Measurements from ENCODE around the gene ARHGEF4. TPM values are rescaled to one million over a fixed set of nuclear protein-coding genes. Genes with fewer than 3 reads are reported as not detected.
A peak's percentile ranks its signal among the peaks of the same experiment; 100 is the strongest.

The ARHGEF4 gene
- total and polyA plus RNA-seq, 2 experiments from 2014 or later: 26.0 to 82.2 TPM

DNA sequence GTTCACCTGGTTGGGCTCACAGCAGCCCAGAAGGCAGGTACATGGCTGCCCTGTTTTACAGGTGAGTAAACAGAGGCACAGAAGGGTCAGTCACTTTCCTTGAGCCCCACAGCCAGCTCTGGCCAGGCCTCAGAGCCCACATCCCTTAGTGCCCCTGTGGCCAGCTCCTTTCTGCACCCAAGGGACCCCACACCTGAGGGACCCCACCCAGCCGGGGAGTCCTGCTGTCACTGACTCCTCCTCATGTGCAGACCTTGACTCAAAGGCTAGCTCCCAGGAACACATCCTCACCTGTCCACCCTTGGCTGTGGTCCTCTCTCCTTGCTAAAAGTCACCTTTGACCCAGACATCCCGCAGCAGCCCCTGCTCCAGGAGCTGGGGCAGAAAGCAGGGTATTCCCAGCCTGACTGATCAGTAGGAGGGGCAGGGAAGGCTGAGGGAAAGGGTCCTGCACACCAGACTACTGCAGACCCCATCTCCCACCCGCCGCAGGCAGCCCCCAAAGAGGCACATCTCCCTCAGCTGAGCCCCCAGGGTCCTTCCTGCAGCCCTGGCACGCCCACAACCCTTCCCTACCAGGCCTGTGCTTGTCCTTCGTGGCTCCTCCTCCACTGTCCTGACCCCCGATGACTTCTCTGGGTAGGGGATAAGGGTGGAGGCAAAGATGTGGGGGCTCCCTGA, 9.8 kb upstream of the ARHGEF4 start:
- DNase-seq (ENCODE audit: low read depth in 1 of 2, low spot score in 1 of 2): no peak
- no peaks in the 10 kb centered on the region for H3K4me1 ChIP-seq (ENCODE audit: low read depth)
- H3K4me3 ChIP-seq: no peak overlapping the region
- no peaks in the 10 kb centered on the region for H3K36me3 ChIP-seq
- TF ChIP-seq, protein P1, sequence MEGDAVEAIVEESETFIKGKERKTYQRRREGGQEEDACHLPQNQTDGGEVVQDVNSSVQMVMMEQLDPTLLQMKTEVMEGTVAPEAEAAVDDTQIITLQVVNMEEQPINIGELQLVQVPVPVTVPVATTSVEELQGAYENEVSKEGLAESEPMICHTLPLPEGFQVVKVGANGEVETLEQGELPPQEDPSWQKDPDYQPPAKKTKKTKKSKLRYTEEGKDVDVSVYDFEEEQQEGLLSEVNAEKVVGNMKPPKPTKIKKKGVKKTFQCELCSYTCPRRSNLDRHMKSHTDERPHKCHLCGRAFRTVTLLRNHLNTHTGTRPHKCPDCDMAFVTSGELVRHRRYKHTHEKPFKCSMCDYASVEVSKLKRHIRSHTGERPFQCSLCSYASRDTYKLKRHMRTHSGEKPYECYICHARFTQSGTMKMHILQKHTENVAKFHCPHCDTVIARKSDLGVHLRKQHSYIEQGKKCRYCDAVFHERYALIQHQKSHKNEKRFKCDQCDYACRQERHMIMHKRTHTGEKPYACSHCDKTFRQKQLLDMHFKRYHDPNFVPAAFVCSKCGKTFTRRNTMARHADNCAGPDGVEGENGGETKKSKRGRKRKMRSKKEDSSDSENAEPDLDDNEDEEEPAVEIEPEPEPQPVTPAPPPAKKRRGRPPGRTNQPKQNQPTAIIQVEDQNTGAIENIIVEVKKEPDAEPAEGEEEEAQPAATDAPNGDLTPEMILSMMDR (IDR thresholded peaks at IDR 0.05; ENCODE audit: low read depth, low read length): no peak
- no peak overlapping the region for H3K27ac ChIP-seq
- H3K9me3 ChIP-seq (ENCODE audit: low read depth): no peaks in the 10 kb centered on the region
- no peaks in the 10 kb centered on the region for H3K27me3 ChIP-seq

DNA sequence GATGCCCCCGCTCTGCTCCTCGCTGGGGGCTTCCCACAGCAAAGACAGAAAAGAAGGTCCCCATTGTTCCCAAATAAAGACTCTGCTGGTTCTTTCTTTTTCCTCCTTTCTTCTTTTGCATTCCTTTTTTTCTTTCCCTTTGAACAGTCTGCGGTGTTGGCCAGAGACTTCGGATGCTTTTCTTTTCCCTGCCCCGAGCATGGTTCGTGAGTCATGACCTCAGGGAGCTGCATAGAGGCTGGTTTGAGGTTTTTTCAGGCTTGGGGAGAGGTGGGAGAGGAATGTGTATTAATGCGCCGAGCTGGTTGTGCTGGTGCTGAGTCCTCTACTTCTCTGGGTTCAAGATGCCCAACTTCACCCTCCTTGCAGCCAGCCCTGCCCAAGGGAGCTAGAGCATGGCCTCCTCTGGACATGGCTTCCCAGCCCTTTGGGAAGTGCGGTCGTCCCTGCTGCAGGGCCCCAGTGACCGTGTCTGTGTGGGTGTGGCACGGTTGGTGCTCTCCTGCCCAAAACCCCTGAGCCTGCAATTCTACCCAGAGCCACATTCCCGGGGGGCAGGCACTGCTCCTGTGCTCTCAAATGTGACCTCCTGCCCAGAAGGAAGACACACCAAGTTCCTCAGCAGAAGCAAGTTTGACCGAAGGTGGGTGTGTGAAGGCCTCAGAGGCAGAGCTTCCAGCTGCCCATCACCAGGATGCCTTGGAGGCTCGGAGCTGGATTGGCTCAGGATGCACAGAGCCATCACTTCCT, 9.0 kb upstream of the ARHGEF4 start:
- H3K27ac ChIP-seq: no peak overlapping the region
- TF ChIP-seq, protein P1 (IDR thresholded peaks at IDR 0.05; ENCODE audit: low read depth, low read length): no peak
- DNase-seq (ENCODE audit: low read depth in 1 of 2, low spot score in 1 of 2): peak in 1 of 2 donors; percentile 78
- H3K4me3 ChIP-seq: no peak overlapping the region
- H3K4me1 ChIP-seq (ENCODE audit: low read depth): no peaks in the 10 kb centered on the region
- H3K27me3 ChIP-seq: no peaks in the 10 kb centered on the region
- H3K36me3 ChIP-seq: no peaks in the 10 kb centered on the region
- no peaks in the 10 kb centered on the region for H3K9me3 ChIP-seq (ENCODE audit: low read depth)

DNA sequence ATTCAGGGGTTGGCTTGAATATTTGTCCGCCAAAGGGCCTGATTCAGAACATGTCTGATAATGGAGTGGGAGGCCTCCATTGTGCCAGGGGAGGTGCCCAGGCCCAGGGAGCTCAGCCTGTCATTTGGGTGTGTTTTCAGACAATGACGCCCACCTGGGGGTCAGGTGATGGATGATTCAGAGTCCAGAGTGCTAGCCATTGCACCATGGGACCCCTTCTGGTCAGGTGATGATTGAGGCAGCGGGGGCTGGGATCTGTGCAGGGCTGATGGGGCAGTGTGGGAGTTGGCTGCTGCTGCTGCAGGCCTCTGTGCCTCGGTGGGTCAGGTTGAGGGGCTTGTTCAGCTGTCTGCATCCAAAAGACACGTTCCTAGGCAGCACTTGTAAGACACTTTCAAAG, 8.3 kb upstream of the ARHGEF4 start:
- H3K27me3 ChIP-seq: no peaks in the 10 kb centered on the region
- no peaks in the 10 kb centered on the region for H3K36me3 ChIP-seq
- H3K9me3 ChIP-seq (ENCODE audit: low read depth): no peaks in the 10 kb centered on the region
- no peak for DNase-seq (ENCODE audit: low read depth in 1 of 2, low spot score in 1 of 2)
- H3K4me1 ChIP-seq (ENCODE audit: low read depth): no peaks in the 10 kb centered on the region
- H3K27ac ChIP-seq: no peak overlapping the region
- H3K4me3 ChIP-seq: no peak overlapping the region
- TF ChIP-seq, protein P1 (IDR thresholded peaks at IDR 0.05; ENCODE audit: low read depth, low read length): no peak

DNA sequence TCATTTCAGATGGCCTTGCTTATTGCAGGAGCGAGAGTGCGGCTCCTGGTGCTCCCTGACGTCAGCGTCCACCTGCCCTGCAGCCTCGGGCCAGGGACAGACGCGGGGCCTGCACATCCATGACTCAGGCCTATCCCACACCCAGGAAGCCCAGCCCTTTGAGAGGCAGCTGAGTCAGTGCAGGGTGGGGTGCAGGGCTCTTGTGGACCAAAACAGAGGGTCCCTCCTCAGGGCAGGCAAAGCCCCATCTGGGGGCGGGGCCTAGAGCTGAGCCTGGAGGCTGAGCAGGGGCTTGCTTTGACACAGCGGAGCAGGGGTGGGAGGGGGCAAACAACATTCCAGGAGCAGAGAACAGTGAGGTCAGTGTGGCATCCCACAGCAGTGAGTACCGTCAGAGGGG, 7.7 kb upstream of the ARHGEF4 start:
- Histone ChIP-seq H3K4me1 (ENCODE audit: low read depth) (no peaks in the 10 kb centered on the region), H3K36me3 (no peaks in the 10 kb centered on the region), H3K27me3 (no peaks in the 10 kb centered on the region), H3K9me3 (ENCODE audit: low read depth) (no peaks in the 10 kb centered on the region), H3K27ac (no peak overlapping the region), H3K4me3 (no peak overlapping the region)
- no peak for DNase-seq (ENCODE audit: low read depth in 1 of 2, low spot score in 1 of 2)
- TF ChIP-seq, protein P1 (IDR thresholded peaks at IDR 0.05; ENCODE audit: low read depth, low read length): no peak

DNA sequence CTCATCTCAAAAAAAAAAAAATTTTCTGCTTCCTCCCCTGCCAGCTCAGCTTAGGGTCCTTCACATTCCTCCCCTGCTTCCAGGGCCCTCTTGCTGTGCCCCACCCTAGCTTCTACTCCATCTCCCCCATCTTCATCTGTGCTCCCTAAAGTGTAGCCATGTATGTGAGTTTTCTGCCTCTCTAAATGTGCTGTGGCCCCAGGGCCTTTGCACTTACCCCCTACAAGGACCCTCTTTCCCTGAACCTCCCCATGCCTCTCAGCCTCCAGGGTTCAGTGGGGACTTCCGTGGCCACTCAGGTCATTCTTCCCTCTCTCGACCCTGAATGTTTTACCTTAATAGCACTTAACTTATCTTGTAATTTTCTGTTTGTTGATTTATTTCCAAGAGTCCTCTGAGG, 6.2 kb upstream of the ARHGEF4 start:
- H3K9me3 ChIP-seq (ENCODE audit: low read depth): no peaks in the 10 kb centered on the region
- H3K4me3 ChIP-seq: no peak overlapping the region
- peaks cover 4% of the 10 kb centered on the region for H3K27me3 ChIP-seq
- DNase-seq (ENCODE audit: low read depth in 1 of 2, low spot score in 1 of 2): no peak
- no peak overlapping the region for H3K27ac ChIP-seq
- no peaks in the 10 kb centered on the region for H3K4me1 ChIP-seq (ENCODE audit: low read depth)
- TF ChIP-seq, protein P1 (IDR thresholded peaks at IDR 0.05; ENCODE audit: low read depth, low read length): no peak
- H3K36me3 ChIP-seq: no peaks in the 10 kb centered on the region
